Measurements from ENCODE around the gene MRPS31.
"Not testable (repeated sequence)": the region's sequence is repeated elsewhere in the genome, so short reads cannot be mapped to it uniquely, and the experiment has no call there.

Gene MRPS31

DNA sequence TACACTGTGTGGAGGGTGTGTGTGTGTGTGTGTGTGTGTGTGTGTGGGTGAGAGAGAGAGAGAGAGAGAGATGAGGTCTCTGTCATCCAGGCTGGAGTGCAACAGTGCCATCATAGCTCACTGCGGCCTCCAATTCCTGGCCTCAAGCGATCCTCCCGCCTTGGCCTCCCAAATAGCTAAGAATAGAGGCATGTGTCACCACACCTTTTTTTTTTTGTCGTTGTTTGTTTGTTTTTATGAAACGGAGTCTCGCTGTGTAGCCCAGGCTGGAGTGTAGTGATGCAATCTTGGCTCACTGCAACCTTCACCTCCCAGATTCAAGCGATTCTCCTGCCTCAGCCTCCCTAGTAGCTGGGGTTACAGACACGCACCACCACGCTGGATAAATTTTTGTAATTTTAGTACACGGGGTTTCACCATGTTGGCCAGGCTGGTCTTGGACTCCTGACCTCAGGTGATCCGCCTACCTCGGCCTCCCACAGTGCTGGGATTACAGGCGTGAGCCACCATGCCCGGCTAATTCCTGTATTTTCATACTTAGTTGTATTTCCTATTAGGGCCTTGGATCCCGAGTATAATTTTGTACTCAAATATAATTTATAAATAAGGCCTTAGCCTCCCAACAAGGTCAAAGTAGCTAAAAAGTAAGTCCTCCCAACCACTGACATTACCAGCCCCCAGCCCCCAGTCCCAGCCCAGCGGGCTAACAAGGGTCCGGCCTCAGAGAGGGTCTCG lies 17.7 kb upstream of the MRPS31 start:
- peak overlapping the region; percentile 86 for H3K4me3 ChIP-seq (ENCODE audit: low read length)
- not testable (repeated sequence) for H3K4me1 ChIP-seq (ENCODE audit: insufficient read depth, low read length); H3K27ac ChIP-seq (ENCODE audit: low read length); H3K36me3 ChIP-seq (ENCODE audit: insufficient read depth, low read depth, low read length); H3K9me3 ChIP-seq (ENCODE audit: insufficient read depth, low read depth, low read length); H3K27me3 ChIP-seq (ENCODE audit: insufficient read depth, low read length)
- H3K9ac ChIP-seq (ENCODE audit: low read depth, low read length), result peak overlapping the region; percentile 76; the same call in 1 of the 2 replicates

DNA sequence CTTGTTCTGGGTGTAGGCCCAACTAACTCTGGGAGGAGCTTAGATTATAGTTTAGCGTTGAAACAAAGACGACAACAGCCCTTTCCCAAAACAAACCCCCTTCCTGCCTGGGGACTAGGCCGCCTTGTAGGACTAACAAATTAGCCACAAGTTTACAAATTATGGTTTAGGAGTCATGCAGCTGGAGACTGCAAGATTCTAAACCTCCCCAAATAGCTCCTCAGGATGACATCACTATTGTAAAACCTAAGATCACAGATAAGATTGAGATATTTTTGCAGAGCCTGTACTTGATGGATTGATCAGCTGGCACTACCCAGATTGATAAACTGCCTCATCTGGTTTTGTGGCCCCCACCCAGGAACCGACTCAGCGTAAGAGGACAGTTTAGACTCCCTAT lies 16.1 kb upstream of the MRPS31 start:
- Histone ChIP-seq H3K4me3 (ENCODE audit: low read length) (no peak overlapping the region), H3K9ac (ENCODE audit: low read depth, low read length) (no peak overlapping the region), H3K9me3 (ENCODE audit: insufficient read depth, low read depth, low read length) (no peaks in the 10 kb centered on the region), H3K36me3 (ENCODE audit: insufficient read depth, low read depth, low read length) (no peaks in the 10 kb centered on the region), H3K27ac (ENCODE audit: low read length) (no peak overlapping the region), H3K4me1 (ENCODE audit: insufficient read depth, low read length) (no peaks in the 10 kb centered on the region), H3K27me3 (ENCODE audit: insufficient read depth, low read length) (no peaks in the 10 kb centered on the region)

DNA sequence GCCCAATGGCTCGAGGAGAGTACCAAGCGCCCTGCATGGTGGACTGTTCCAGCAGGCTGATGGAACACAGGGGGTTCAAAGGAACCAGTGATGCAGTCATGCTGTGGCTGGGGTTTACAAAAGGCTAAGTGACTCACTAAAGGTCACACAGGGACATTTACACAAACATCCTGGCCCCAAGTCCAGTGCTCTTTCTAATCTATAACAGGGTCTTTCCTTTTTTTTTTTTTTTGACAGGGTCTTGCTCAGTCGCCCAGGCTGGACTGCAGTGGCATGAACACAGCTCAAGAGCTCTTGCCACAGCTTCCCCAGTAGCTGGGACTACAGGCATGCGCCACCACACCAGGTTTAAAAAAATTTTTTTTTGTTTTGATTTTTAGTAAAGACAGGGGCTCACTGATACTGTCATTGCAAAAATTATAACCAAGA lies 15.6 kb upstream of the MRPS31 start:
- H3K27me3 ChIP-seq (ENCODE audit: insufficient read depth, low read length), result no peaks in the 10 kb centered on the region
- H3K9ac ChIP-seq (ENCODE audit: low read depth, low read length), result no peak overlapping the region
- no peaks in the 10 kb centered on the region for H3K9me3 ChIP-seq (ENCODE audit: insufficient read depth, low read depth, low read length)
- no peaks in the 10 kb centered on the region for H3K4me1 ChIP-seq (ENCODE audit: insufficient read depth, low read length)
- no peak overlapping the region for H3K4me3 ChIP-seq (ENCODE audit: low read length)
- no peaks in the 10 kb centered on the region for H3K36me3 ChIP-seq (ENCODE audit: insufficient read depth, low read depth, low read length)
- no peak overlapping the region for H3K27ac ChIP-seq (ENCODE audit: low read length)

DNA sequence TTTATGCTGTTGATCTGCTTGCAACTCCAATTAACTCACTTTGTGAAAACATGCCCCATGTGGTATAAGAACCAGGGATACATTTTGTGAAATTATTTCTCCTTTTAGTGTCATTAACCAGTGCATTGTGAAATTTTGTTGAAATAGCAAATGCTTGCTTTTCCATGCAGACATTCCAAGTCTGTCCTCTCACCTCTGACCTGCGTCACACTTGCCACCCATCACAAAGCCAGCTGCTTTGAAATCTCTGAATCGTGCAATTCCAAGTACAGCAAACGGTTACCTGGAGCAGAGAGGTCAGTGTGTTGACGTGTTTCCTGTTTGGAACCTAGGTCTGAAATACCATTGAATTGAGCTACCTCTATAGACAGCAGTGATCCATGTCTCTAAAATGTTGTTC lies 13.6 kb upstream of the MRPS31 start:
- H3K9ac ChIP-seq (ENCODE audit: low read depth, low read length), result no peak overlapping the region
- no peaks in the 10 kb centered on the region for H3K27me3 ChIP-seq (ENCODE audit: insufficient read depth, low read length)
- H3K27ac ChIP-seq (ENCODE audit: low read length), result no peak overlapping the region
- no peak overlapping the region for H3K4me3 ChIP-seq (ENCODE audit: low read length)
- H3K36me3 ChIP-seq (ENCODE audit: insufficient read depth, low read depth, low read length), result no peaks in the 10 kb centered on the region
- H3K9me3 ChIP-seq (ENCODE audit: insufficient read depth, low read depth, low read length), result no peaks in the 10 kb centered on the region
- H3K4me1 ChIP-seq (ENCODE audit: insufficient read depth, low read length), result no peaks in the 10 kb centered on the region

DNA sequence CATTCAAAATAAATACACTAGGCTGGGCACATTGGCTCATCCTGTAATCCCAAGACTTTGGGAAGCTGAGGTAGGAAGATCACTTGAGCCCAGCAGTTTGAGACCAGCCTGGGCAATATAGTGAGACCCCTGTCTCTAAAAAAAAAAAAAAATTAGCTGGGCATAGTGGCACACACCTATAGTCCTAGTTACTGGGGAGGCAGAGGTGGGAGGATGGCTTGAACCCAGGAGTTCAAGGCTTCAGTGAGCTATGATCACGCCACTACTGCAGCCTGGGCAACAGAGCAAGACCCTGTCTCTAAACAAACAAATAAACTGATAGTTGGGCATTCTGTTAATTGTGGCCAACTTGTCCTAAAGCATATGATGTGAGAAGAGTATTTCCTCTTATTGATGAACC lies 12.0 kb upstream of the MRPS31 start:
- H3K4me1 ChIP-seq (ENCODE audit: insufficient read depth, low read length); H3K9me3 ChIP-seq (ENCODE audit: insufficient read depth, low read depth, low read length); H3K9ac ChIP-seq (ENCODE audit: low read depth, low read length); H3K27ac ChIP-seq (ENCODE audit: low read length); H3K27me3 ChIP-seq (ENCODE audit: insufficient read depth, low read length); H3K4me3 ChIP-seq (ENCODE audit: low read length); H3K36me3 ChIP-seq (ENCODE audit: insufficient read depth, low read depth, low read length): not testable (repeated sequence)

DNA sequence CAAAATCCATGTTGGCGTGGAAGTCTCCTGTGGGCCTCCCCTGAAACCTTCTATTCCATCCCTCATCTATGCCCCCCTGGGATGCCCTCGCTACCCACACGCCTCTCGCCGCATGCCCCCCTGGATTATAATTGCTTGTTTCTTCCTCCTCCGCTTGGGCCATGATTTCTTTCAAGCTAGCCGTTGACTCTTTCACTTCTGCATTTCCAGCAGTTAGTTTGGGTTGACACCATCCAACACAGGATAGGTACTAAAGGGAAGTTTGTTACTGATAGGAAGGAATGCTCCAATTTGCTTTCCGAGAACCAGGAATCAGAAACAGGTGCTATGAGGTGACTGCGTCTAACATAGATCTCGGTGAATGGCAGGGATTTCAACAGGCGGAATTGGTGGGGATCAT lies 10.7 kb upstream of the MRPS31 start:
- H3K4me3 ChIP-seq (ENCODE audit: low read length), result no peak overlapping the region
- no peaks in the 10 kb centered on the region for H3K27me3 ChIP-seq (ENCODE audit: insufficient read depth, low read length)
- no peak overlapping the region for H3K27ac ChIP-seq (ENCODE audit: low read length)
- no peaks in the 10 kb centered on the region for H3K4me1 ChIP-seq (ENCODE audit: insufficient read depth, low read length)
- no peak overlapping the region for H3K9ac ChIP-seq (ENCODE audit: low read depth, low read length)
- no peaks in the 10 kb centered on the region for H3K9me3 ChIP-seq (ENCODE audit: insufficient read depth, low read depth, low read length)
- no peaks in the 10 kb centered on the region for H3K36me3 ChIP-seq (ENCODE audit: insufficient read depth, low read depth, low read length)

DNA sequence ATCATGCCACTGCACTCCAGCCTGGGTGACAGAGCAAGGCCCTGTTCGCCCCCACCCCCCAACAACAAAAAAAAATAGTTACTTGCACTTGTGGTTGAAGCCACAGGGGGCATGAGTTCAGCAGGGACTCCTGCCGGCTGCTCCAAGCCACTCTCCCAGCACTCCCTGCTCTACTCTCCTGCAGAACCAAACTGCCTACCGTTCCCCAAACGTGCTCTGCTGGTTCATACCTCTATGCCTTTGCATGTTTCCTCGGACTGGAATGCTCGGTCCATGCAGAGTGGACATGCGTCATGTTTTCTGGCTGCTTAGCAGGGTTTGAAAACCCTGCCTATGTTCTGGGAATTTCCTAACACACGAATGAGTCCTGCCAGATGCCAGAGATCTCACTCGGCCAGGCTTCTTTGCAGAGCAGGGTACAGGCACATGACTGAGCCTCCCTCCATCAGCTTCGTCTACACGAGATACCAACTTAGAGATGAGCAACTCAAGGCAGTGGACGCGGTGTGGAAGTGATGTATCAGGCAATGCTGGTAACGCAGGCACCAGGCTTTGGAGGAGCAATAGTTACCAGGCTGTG lies 9.9 kb upstream of the MRPS31 start:
- Histone ChIP-seq H3K4me1 (ENCODE audit: insufficient read depth, low read length) (no peaks in the 10 kb centered on the region), H3K9ac (ENCODE audit: low read depth, low read length) (no peak overlapping the region), H3K4me3 (ENCODE audit: low read length) (no peak overlapping the region), H3K9me3 (ENCODE audit: insufficient read depth, low read depth, low read length) (no peaks in the 10 kb centered on the region), H3K36me3 (ENCODE audit: insufficient read depth, low read depth, low read length) (no peaks in the 10 kb centered on the region), H3K27me3 (ENCODE audit: insufficient read depth, low read length) (no peaks in the 10 kb centered on the region), H3K27ac (ENCODE audit: low read length) (no peak overlapping the region)

DNA sequence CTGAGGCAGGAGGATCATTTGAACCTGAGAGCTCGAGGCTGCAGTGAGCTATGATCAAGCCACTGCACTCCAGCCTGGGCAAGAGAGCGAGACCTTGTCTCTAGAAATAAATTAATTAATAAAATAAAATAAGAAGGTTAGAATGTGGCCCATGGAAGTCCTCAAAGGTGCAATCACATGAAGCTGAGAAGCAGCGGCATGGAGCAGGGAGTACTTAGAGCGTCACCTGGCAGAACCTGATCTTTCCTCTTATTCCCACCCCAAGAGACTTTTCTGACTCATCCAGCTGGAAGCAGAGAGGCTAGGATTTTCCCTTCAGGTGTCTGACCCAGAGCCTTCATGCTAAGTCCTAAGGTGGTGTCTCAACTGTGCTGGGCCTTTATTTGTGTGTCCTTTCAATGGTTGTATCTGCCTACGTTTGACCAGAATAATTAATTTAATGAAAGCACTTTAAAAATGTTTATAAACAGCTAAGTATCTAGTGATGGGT lies 8.9 kb upstream of the MRPS31 start:
- Histone ChIP-seq H3K9me3 (ENCODE audit: insufficient read depth, low read depth, low read length) (no peaks in the 10 kb centered on the region), H3K27me3 (ENCODE audit: insufficient read depth, low read length) (no peaks in the 10 kb centered on the region), H3K27ac (ENCODE audit: low read length) (no peak overlapping the region), H3K4me1 (ENCODE audit: insufficient read depth, low read length) (no peaks in the 10 kb centered on the region), H3K9ac (ENCODE audit: low read depth, low read length) (no peak overlapping the region), H3K36me3 (ENCODE audit: insufficient read depth, low read depth, low read length) (no peaks in the 10 kb centered on the region), H3K4me3 (ENCODE audit: low read length) (no peak overlapping the region)

DNA sequence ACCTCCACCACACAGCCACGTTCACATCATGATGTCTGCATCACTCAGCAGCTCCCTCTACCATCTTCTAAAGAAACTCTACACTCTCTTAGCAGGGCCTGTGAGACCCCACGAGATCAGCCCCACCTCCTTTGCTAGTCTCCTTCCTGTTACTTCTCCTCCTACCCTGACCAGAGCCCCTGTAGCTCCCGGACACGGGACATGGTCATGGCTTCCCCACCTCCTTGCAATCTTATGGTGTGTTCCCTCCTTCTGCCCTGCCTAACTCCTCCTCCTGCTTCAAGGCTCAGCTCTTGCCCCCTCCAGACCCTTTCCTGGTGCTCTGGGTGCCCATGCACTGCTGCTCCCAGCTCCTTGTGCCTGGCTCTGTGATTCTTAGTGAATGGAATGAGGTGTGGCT lies 8.1 kb upstream of the MRPS31 start:
- Histone ChIP-seq H3K4me3 (ENCODE audit: low read length) (no peak overlapping the region), H3K9ac (ENCODE audit: low read depth, low read length) (no peak overlapping the region), H3K27ac (ENCODE audit: low read length) (no peak overlapping the region), H3K9me3 (ENCODE audit: insufficient read depth, low read depth, low read length) (no peaks in the 10 kb centered on the region), H3K36me3 (ENCODE audit: insufficient read depth, low read depth, low read length) (no peaks in the 10 kb centered on the region), H3K4me1 (ENCODE audit: insufficient read depth, low read length) (no peaks in the 10 kb centered on the region), H3K27me3 (ENCODE audit: insufficient read depth, low read length) (no peaks in the 10 kb centered on the region)

DNA sequence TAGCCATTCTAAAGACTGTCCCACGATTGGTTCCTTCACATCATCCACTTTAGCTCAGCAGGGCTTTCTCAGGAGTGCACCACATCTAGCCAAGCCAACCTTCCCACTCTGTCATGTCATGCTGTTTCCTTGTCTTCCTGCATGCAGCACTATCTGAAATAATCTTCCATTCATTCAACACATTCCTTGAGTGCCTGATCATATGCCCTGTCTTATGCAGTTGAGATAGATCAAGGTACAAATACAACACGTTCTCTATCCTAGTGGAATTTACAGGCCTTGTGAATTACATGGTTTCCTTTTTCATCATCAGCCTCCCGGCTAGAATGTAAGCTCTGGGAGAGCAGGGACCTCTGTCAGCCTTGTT lies 6.8 kb upstream of the MRPS31 start:
- Histone ChIP-seq H3K27me3 (ENCODE audit: insufficient read depth, low read length) (no peaks in the 10 kb centered on the region), H3K36me3 (ENCODE audit: insufficient read depth, low read depth, low read length) (no peaks in the 10 kb centered on the region), H3K4me1 (ENCODE audit: insufficient read depth, low read length) (no peaks in the 10 kb centered on the region), H3K4me3 (ENCODE audit: low read length) (no peak overlapping the region), H3K9me3 (ENCODE audit: insufficient read depth, low read depth, low read length) (no peaks in the 10 kb centered on the region), H3K27ac (ENCODE audit: low read length) (no peak overlapping the region), H3K9ac (ENCODE audit: low read depth, low read length) (no peak overlapping the region)

DNA sequence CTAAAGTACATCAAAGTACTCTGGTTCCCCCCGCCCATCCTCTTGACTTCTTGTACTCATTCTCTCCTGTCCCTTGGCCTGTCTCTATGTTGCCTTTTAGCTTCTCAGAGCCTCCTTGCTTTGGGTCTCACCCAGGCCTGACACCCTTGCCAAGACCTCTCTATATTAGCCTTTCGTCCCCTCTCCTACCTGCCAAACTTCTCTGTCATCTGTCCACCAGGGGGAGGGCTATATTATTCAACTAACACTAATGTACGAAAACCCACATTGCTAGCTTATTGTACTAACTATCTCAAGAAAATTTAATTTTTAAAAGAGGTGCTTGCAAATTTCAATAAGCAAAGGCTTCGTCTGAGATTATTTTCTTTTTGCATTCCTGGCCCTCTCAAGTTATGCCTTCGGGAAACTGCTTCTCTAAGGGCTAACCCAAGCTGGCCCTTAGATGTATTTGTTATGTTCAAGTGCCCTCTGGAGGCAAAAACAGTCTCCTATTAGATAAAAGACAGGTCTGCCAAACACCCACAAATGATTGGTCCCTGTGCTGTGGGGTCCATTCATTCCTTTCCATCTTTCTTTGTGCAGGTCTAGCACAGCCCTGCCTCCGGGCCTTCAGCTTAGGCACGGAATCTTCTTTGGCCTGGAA lies 6.3 kb upstream of the MRPS31 start:
- H3K27me3 ChIP-seq (ENCODE audit: insufficient read depth, low read length), result no peaks in the 10 kb centered on the region
- no peaks in the 10 kb centered on the region for H3K4me1 ChIP-seq (ENCODE audit: insufficient read depth, low read length)
- no peaks in the 10 kb centered on the region for H3K36me3 ChIP-seq (ENCODE audit: insufficient read depth, low read depth, low read length)
- H3K9ac ChIP-seq (ENCODE audit: low read depth, low read length), result no peak overlapping the region
- no peaks in the 10 kb centered on the region for H3K9me3 ChIP-seq (ENCODE audit: insufficient read depth, low read depth, low read length)
- H3K4me3 ChIP-seq (ENCODE audit: low read length), result peak overlapping the region; percentile 64
- no peak overlapping the region for H3K27ac ChIP-seq (ENCODE audit: low read length)

DNA sequence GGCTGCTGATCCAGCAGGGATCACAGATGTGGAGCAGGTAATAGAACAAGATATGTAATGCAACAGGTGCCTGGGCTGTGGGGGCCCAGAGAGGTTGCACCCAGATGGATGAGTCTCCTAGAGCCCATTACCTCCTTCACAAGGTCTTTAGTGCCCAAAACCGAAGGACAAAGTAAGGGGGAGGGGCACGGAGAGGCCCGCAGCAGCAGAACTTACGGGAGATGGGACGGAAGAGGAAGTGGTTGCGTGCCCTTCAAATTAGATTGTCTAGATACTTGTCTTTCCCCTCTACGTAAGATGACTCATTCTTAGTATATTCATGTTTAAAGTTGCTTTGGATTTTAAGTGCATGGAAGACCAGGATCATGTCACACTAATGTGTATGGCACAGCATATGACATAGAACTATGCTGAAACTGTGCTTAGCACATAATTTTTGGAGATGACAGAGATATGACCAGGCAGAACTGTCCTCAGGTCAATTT lies 5.7 kb upstream of the MRPS31 start:
- H3K27ac ChIP-seq (ENCODE audit: low read length), result no peak overlapping the region
- no peaks in the 10 kb centered on the region for H3K4me1 ChIP-seq (ENCODE audit: insufficient read depth, low read length)
- no peaks in the 10 kb centered on the region for H3K9me3 ChIP-seq (ENCODE audit: insufficient read depth, low read depth, low read length)
- no peaks in the 10 kb centered on the region for H3K36me3 ChIP-seq (ENCODE audit: insufficient read depth, low read depth, low read length)
- no peak overlapping the region for H3K4me3 ChIP-seq (ENCODE audit: low read length)
- no peaks in the 10 kb centered on the region for H3K27me3 ChIP-seq (ENCODE audit: insufficient read depth, low read length)
- no peak overlapping the region for H3K9ac ChIP-seq (ENCODE audit: low read depth, low read length)
